Endothelial cell of umbilical vein (primary cell): Measurements from ENCODE around the gene PRSS57.

ENCODE experiments used
- EZH2 ChIP-seq: IDR thresholded peaks from 2 replicates; pipeline ENCODE4 v1.6.1; 2012; ENCODE audit warnings: borderline replicate concordance, low read depth, mild to moderate bottlenecking, moderate library complexity, low read length, inconsistent platforms; ENCODE audit not compliant: severe bottlenecking
- POLR2A ChIP-seq: IDR thresholded peaks from 2 replicates; pipeline ENCODE4 v1.6.1; 2012; ENCODE audit warnings: low read depth, mild to moderate bottlenecking, control low read depth, low read length
- POLR2AphosphoS5 ChIP-seq: IDR thresholded peaks from 2 replicates; pipeline ENCODE4 v1.6.1; 2012; ENCODE audit warnings: low read depth, mild to moderate bottlenecking, control low read depth, low read length, moderate library complexity; ENCODE audit not compliant: insufficient read depth
- TF ChIP-seq, protein P1 (sequence below), 2 donors: IDR thresholded peaks; 1 replicate in 1 of 2; 2 replicates in 1 of 2; pipeline ENCODE4 v1.5.1; 2011; ENCODE audit warnings: low read length in 2 of 2, mild to moderate bottlenecking in 2 of 2, moderate library complexity in 2 of 2, control low read depth in 1 of 2, inconsistent platforms in 1 of 2, low read depth in 1 of 2; ENCODE audit not compliant: insufficient read depth in 1 of 2; ENCODE audit errors: extremely low read depth in 1 of 2
- TF ChIP-seq, protein P2 (sequence below): IDR thresholded peaks from 2 replicates; pipeline ENCODE4 v1.6.1; 2011; ENCODE audit not compliant: insufficient read depth, insufficient read length

DNA sequence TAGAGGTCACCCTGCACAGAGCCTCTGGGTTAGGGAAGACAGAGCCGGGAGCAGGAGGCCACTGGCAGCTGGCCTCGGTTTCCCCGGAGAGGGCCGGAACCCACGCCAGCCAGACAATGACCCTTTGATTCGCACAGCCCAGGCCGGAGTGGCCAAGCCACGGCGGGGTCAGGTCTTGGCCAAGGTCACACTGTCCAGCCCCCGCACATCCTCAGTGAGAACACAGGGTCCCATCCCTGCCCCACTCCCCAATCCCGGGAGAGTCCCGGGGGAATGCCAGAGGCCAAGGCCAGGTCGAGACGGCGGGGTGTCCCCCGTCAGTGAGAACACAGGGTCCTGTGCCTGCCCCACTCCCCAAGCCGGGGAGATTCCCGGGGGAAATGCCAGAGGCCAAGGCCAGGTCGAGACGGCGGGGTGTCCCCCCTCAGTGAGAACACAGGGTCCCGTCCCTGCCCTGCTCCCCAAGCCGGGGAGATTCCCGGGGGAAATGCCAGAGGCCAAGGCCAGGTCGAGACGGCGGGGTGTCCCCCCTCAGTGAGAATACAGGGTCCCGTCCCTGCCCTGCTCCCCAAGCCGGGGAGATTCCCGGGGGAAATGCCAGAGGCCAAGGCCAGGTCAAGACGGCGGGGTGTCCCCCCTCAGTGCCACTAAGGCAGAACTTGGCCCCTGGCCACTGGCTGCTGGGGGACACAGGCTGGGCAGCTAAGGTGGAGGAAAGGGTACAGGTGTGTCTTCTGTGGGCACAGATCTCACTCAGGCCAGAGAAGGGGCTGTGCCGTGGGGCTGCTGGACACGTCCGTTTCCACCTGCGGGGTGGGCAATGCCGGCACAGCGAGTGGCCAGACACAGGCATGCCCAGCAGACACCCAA, 20.7 kb downstream of the PRSS57 start:
- TF ChIP-seq POLR2A (no peak), EZH2 (no peak), POLR2AphosphoS5 (no peak)
- TF ChIP-seq, protein P1, sequence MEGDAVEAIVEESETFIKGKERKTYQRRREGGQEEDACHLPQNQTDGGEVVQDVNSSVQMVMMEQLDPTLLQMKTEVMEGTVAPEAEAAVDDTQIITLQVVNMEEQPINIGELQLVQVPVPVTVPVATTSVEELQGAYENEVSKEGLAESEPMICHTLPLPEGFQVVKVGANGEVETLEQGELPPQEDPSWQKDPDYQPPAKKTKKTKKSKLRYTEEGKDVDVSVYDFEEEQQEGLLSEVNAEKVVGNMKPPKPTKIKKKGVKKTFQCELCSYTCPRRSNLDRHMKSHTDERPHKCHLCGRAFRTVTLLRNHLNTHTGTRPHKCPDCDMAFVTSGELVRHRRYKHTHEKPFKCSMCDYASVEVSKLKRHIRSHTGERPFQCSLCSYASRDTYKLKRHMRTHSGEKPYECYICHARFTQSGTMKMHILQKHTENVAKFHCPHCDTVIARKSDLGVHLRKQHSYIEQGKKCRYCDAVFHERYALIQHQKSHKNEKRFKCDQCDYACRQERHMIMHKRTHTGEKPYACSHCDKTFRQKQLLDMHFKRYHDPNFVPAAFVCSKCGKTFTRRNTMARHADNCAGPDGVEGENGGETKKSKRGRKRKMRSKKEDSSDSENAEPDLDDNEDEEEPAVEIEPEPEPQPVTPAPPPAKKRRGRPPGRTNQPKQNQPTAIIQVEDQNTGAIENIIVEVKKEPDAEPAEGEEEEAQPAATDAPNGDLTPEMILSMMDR (IDR thresholded peaks at IDR 0.05; ENCODE audit: extremely low read depth in 1 of 2, insufficient read depth in 1 of 2, low read depth in 1 of 2, low read length in 2 of 2) = no peak
- TF ChIP-seq, protein P2, sequence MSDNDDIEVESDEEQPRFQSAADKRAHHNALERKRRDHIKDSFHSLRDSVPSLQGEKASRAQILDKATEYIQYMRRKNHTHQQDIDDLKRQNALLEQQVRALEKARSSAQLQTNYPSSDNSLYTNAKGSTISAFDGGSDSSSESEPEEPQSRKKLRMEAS = no peak
